Endothelial cell of umbilical vein (primary cell): ENCODE measurements around the gene LRSAM1.

Experiments
- CTCF ChIP-seq, 2 donors: IDR thresholded peaks; 1 replicate in 1 of 2; 2 replicates in 1 of 2; pipeline ENCODE4 v1.5.1; 2011; ENCODE audit warnings: low read length in 2 of 2, mild to moderate bottlenecking in 2 of 2, moderate library complexity in 2 of 2, control low read depth in 1 of 2, inconsistent platforms in 1 of 2, low read depth in 1 of 2; ENCODE audit not compliant: insufficient read depth in 1 of 2; ENCODE audit errors: extremely low read depth in 1 of 2
- FOS ChIP-seq: IDR thresholded peaks from 2 replicates; pipeline ENCODE4 v1.6.1; 2011; ENCODE audit warnings: mild to moderate bottlenecking, low read length, moderate library complexity, borderline replicate concordance; ENCODE audit not compliant: insufficient read depth
- GATA2 ChIP-seq: IDR thresholded peaks from 2 replicates; pipeline ENCODE4 v1.7.0; 2011; ENCODE audit warnings: low read depth, mild to moderate bottlenecking, moderate library complexity, mixed read lengths, low read length; ENCODE audit not compliant: insufficient read length, insufficient read depth
- JUN ChIP-seq: IDR thresholded peaks from 2 replicates; pipeline ENCODE4 v1.6.1; 2011; ENCODE audit warnings: borderline replicate concordance, low read depth; ENCODE audit not compliant: insufficient read length, insufficient read depth
- MAX ChIP-seq: IDR thresholded peaks from 2 replicates; pipeline ENCODE4 v1.6.1; 2011; ENCODE audit not compliant: insufficient read depth, insufficient read length
- MYC ChIP-seq: IDR thresholded peaks from one replicate; pipeline ENCODE4 v1.6.1; 2011; ENCODE audit warnings: mild to moderate bottlenecking, low read depth, low read length
- POLR2A ChIP-seq: IDR thresholded peaks from 2 replicates; pipeline ENCODE4 v1.6.1; 2012; ENCODE audit warnings: low read depth, mild to moderate bottlenecking, control low read depth, low read length
- POLR2AphosphoS5 ChIP-seq: IDR thresholded peaks from 2 replicates; pipeline ENCODE4 v1.6.1; 2012; ENCODE audit warnings: low read depth, mild to moderate bottlenecking, control low read depth, low read length, moderate library complexity; ENCODE audit not compliant: insufficient read depth

GRCh38 chr9:127452691-127453090 is 1.4 kb downstream of the LRSAM1 start:
- TF ChIP-seq CTCF (IDR thresholded peaks at IDR 0.05; ENCODE audit: extremely low read depth in 1 of 2, insufficient read depth in 1 of 2, low read depth in 1 of 2, low read length in 2 of 2) = no peak
- no peak for TF ChIP-seq MYC
- no peak for TF ChIP-seq POLR2AphosphoS5
- no peak for TF ChIP-seq JUN
- no peak for TF ChIP-seq POLR2A
- TF ChIP-seq MAX = no peak
- no peak for TF ChIP-seq GATA2
- no peak for TF ChIP-seq FOS
